HG02588 (cell line): Measurements from ENCODE around the gene GPR3.
"Not testable (repeated sequence)": the region's sequence is repeated elsewhere in the genome, so short reads cannot be mapped to it uniquely, and the experiment has no call there.

Experiments used
- ATAC-seq: cut with Tn5 transposase; IDR thresholded peaks from one replicate; pipeline ENCODE4 v1.9.1; 2021; ENCODE audit warnings: mild to moderate bottlenecking, moderate library complexity; ENCODE audit not compliant: unreplicated experiment

Gene GPR3

DNA sequence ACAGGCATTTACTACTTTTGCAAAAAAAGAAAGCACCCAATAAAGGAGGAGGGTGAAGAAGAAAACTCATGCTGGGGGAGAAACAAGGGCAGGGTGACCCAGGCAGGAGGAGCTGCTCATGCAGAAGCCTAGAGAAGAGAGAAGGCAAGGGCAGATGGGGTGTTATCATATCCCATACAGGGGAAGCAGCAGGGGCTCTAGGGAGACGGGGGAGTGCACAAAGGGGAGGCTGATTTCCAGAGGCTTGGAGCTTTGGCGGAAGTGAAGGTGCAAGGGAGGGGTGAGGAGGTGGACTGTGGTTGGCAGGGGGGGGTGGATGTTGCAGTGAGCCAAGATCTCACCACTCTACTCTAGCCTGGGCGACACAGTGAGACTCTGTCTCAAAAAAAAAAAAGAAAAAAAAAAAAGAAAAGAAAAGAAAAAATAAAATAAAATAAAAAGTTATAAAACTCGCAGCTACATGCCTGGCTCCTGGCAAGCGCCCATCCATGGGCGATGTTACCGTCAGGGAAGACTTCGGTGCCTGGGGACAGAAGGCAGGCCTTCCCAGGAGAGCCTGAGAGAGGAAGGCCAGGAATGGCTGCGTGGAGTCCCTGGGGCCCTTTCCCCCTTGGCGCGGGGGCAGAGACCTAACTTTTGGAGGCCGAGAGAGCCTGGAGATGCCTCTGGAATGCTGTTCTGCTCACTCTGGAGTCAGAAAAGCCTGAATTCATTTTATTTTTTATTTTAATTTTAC, 14.5 kb upstream of the GPR3 start:
- ATAC-seq, result no peak

DNA sequence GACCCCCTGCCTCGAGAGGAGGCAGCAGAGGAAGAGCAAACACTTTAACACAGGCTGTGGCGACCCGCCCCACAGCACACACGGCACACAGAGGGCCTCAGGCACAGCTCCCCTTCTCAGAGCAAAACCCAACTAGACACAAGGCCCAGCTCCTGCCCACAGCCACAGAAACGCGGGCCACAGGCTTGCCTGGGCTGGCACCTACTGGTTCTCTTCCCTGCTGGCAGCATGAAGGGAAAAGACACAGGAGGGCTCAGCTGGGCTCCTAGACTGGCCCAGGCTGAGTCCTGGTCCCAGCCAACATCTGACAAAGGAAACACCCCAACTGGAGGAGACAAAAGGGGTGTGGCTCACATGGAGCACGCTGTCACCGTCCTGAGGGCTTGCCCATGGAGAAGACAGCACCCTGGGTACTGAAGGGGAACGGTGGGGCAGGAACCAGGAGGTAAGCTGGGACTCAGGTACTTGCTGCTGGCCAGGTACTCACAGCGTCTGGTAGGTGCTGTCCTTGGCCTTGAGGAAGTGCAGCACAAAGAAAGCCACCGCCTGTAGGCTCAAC, 12.8 kb upstream of the GPR3 start:
- no peak for ATAC-seq

DNA sequence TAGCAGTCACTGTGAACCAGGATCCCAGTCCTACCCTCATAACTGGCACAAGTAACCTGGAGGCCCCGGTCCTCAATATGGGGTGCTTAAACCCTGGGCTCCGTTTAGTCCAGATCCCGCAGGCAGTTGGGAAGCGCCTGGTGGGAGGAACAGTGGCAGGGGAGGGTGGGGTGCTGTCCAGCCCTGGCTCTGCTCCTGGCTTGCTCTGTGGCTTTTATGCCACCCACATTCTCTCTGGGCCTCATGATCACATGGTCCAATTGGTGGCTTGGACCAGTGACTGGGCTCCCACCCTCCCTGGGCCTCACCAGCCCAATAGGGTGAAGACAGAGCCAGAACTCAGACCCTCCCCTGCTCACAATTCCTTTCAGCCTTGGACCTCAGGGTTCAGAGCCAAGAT, 12.2 kb upstream of the GPR3 start:
- no peak for ATAC-seq

DNA sequence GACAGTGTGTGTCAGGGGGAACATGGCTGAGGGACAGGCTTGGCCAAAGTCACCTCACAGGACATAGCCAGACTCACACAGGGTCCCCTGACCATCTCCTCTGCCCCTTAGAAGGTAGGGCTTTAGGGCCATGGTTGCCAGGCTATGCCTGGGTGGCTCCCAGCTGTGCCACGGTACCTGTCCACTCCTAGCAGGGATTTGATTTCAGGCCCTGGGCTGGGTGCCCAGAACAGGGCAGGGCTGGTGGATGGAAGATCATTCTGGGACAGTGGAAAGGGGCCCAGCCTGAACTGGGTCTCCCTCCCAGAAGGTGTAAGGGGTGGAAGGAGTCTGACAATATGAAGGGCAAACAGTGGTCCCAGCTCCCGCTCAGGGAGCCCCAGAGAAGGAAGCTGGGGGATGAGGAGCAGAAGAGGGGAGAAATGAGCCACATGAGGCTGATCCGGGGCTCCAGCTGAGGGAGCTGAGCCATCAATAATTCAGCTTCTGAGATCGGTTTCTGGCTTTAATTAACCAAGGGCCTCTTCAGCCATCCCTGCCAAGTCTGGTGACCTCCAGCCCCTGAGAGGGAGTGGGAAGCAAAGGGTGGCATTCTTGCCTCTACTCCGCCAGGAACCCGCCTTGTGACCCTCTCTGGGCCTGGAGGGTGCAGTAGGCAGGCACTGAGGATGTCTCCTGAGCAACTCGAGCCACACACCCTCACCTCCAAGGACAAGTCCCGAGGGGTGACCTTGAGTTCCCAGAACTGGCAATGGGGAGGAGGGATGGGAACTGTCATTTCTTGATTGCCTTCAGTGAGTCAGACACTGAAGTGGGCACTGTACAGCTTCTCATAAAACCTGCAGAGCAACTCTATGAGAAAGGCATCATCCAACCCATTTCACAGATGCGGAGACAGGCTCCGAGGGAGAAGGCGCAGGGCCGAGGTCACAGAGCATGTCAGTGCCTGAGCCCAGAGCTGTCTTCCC, 11.4 kb upstream of the GPR3 start:
- ATAC-seq, result no peak

DNA sequence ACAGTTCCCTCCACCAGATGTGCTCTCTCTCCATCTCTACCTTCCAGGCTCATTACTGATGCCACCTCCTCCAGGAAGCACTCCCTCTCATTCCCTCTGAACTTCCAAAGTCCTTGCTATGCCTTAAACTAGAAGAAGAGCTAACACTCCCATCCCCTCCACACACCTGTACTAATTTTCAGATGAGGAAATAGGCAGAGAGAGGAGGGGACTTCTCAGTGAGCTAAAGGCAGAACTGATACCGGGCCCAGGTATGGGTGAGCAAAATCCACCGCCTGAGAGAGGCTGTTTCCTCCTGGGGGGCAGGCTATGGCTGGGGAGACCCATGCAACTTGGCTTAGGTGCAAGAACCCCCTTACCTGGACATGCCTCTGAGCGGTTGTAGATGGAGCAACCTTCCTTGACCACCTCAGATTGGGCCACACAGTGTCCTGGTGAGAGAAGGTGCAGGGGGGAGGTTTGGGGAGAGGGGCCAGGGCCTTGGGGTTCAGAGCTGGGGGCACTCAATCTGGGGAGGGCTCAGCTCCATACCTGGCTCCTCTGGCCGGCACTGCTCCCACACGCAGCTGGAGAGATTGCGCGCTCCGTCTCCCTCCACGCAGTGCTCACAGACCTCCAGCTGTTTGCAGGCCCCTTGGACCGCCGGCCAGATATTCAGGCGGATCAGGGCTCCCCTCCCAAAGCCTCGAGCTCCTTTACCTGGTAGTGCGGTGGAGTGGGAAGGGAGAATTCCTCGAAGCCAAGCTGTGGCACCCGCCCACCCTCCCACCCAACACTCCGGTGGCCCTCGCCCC, 10.3 kb upstream of the GPR3 start:
- no peak for ATAC-seq

DNA sequence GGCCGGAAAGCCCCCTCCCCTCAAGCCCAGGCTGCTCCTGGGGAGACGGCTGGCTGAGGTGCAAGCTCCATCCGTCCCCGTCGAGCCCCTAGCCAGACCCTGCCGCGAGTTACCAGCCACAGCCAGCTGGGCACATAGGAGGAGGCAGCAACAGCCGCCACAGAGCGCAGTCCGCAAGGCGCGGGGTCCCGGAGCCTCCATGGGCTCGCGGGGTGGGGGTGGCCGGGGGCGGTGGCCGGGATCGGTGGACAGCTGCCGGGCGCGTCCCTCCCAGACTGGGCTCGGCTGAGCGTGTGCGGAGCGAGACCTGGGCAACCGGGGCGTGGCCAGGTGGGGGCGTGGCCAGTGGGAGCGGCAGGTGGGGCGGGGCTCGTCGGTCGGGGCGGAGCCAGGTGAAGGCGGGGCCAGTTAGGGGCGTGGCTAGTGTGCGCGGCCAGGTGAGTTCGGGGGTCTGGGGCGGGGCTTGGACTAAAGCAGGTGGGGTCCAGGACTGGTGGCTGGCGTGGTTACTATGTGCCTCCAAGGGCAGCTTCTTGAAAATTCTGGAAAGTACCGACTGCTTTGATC, 9.3 kb upstream of the GPR3 start, which contains the start of gene CD164L2:
Gene CD164L2, minus strand, starts transcription at position 295 of the 567 bp plus-strand sequence. Its CDS starts 94 bp downstream, at position 201.
- no peak for ATAC-seq

DNA sequence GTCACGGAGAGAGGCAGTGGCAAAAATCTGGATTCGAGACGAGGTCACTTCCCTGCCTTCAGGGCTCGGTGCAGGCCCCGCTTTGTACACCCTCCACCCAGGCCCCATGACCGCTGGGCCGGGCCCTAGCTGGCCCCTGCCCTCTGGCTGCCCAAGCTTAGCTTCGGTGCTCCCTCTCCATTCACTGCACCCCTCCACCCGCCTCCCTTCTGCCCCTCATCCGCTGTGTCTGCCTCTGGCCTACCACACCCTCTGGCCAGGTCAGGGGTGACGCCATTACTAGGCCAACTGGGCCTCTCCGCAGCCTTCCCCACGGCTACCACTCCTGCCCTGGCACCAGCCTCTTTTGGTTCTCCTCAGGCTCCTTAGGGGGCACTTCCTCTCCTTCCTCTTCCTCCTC, 8.8 kb upstream of the GPR3 start:
- ATAC-seq, result no peak

DNA sequence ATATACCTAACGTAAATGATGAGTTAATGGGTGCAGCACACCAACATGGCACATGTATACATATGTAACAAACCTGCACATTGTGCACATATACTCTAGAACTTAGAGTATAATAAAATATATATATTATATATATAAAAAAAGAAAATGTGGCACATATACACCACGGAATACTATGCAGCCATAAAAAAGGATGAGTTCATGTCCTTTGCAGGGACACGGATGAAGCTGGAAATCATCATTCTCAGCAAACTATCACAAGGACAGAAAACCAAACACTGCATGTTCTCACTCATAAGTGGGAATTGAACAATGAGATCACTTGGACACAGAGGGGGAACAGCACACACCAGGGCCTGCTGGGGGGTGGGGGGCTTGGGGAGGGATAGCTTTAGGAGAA, 7.6 kb upstream of the GPR3 start:
- not testable (repeated sequence) for ATAC-seq

DNA sequence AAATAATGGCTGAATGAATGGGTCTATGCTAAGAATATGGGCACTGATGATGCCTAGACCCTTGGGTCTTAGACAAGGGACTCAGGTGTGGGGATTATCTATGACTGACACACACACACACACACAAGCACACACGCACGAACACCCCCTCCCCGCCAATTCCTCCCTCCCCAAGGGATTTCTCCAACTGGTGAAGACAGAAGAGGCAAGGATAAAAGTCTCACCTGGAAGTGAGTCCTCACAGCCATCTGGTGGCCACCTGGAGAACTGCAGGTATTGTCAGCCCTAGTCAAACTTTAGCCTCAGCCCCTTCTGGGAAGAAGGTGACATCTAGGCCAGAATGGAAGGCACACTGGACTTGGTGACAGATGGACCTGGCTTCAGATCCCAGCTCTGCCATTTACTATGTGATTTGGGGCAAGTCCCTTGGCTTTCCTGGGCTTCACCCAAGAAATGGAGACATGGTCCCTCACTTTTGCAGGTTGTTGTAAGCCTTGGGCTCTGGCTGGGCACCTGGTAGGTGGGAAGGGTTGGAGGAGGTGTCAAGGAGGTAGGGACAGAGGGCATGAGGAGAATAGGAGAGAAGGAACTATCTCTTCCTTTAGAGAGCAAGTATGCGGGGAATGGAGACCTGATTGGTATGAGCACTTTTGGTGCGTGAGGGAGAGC, 4.0 kb upstream of the GPR3 start:
- no peak for ATAC-seq

DNA sequence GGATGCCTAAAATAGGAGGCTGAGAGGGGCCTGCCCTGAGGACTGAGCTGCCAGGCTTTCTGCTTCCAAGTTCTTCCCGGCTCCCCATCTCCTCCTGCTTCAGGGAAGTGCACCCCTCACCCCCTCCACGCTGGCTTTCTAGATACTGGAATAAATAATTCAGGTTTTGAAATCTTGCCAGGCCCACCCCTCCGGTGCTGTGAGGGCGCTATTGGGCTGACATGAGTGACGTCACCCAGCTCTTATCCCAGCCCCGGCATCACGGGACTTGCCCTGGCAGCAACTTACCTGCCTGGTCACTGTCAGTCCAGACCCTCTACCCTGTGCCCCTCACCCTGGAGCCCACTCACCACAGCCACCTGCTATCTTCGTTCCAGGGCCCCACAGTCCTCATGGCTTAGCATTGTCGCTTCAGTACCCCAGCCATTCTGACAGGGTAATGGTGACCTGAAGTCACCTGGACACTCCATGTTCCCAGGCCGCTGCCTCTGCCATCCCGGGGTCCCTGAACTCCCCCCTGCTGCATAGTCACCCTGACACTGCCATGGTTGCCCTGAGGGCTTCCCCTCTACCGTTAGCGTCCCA, 819 bp upstream of the GPR3 start:
- ATAC-seq, result no peak

DNA sequence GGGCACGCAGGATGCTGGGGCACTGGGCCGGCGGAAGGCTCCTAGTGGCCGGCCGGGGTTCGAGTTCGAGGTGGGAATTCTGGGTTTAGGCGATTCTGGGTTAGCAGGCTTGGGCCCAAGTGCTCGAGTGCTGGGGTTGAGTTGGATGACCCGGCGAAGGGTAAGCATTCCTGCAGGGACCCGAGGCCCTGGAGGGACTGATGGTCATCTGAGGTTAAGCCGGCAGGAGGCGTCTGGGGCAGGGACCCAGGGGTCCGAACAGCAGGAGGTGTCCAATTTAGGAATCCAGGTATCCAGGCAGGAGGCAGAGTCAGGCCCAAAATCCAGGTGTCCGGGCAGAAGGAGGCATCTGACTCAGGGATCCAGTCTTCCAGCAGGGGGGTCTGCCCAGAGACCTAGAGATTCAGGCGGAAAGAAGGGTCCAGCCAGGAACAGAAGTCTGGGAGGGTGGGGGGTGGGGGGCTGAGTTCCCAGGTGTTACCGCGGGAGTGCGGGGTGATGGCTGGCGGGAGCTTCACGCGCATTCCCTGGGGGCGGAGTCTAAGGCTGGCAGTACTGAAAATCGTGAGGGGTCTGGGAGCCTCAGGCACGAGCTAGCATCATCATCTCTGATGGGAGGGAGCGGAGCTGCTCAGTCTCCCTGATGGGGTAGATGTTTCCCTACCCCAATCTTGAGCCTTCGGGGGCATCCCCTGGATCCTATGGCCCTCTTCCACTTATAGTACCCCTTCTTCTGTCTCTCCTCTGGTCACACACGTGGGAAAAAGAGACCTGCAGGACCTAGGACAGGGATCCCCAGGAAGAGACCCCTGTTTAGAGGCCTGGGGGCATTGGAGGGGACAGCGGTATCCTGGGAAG, 585 bp downstream of the GPR3 start:
- no peak for ATAC-seq

DNA sequence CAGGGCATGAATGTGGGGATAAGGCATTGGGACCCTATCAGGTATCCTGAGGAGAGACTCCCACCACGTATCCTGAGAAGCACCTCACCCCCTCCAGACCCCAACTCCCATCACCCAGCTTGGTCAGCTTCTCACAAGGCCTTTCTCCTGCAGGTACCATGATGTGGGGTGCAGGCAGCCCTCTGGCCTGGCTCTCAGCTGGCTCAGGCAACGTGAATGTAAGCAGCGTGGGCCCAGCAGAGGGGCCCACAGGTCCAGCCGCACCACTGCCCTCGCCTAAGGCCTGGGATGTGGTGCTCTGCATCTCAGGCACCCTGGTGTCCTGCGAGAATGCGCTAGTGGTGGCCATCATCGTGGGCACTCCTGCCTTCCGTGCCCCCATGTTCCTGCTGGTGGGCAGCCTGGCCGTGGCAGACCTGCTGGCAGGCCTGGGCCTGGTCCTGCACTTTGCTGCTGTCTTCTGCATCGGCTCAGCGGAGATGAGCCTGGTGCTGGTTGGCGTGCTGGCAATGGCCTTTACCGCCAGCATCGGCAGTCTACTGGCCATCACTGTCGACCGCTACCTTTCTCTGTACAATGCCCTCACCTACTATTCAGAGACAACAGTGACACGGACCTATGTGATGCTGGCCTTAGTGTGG, 1.3 kb downstream of the GPR3 start:
- no peak for ATAC-seq

DNA sequence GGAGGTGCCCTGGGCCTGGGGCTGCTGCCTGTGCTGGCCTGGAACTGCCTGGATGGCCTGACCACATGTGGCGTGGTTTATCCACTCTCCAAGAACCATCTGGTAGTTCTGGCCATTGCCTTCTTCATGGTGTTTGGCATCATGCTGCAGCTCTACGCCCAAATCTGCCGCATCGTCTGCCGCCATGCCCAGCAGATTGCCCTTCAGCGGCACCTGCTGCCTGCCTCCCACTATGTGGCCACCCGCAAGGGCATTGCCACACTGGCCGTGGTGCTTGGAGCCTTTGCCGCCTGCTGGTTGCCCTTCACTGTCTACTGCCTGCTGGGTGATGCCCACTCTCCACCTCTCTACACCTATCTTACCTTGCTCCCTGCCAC, 1.8 kb downstream of the GPR3 start:
- ATAC-seq, result no peak

DNA sequence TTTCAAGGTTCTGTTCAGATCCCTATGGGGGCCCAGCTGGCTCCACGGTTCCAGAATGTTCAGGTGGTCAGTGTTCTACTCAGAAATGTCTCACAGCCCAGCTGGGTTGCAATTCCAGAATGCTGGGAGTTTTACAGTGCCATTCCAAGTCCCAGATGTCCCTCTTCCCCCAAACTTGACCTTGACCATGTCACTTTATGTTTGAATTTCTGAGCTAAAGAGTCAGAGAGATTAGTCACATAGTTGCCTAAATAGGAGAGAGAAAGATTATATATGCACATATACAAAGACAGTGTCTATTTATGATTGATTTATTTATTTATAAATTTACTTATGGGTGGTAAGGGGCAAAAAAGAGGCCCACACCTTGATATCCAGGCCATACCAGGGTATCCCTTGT, 2.5 kb downstream of the GPR3 start:
- no peak for ATAC-seq

DNA sequence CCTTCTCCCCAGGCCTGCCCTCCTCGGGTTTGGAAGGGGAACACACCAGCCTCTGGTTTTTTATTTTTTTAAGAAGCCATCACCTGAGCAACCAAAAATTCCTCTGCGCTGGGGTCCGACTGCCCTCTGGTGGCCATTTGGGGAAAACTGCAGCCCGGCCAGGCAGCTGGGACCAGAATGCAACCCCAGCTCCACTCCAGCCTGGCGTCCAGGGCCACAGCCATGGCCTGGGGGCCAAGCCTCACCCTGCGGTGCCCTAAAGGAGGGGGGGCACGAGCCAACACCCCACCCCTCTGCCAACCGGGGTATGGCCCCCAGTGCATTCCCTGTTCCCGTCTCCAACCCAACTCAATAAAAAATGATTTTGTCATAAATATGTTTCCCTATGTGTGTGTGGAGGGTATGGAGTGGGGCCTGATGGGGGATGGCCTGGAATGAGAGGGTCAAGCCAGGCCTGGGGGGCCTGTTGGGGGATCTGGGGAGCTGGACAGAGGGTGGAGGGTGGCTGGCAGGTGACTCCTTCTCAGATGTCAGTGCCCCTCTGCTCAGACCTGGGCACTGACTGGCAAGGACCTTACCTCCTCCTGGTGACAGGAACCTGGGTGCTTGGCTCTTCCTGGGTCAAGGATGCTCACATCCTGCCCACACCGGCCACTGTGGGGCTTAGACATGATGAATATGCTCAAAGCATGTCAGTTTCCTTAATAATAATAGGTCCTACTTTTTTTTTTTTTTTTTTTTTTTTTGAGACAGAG, 3.2 kb downstream of the GPR3 start:
- no peak for ATAC-seq

DNA sequence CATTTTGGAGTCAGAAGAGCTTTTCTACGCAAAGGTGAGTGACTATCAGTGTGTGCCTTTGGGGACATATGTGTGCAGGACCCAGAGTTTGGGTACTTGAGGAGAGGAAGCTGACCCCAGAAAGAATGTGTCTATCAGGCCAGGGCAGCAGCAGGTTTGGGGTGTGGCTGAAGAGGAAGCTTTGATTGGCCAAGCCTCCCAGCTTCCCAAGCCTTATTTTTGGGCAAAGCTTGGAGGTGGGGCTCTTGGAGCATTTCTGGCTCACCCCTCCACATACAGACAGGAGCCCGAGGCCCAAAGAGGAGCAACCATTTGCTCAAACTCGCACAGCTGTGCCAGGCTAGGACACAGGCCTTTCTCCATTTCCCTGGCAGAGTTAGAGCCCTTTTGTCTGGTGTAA, 4.7 kb downstream of the GPR3 start:
- no peak for ATAC-seq

DNA sequence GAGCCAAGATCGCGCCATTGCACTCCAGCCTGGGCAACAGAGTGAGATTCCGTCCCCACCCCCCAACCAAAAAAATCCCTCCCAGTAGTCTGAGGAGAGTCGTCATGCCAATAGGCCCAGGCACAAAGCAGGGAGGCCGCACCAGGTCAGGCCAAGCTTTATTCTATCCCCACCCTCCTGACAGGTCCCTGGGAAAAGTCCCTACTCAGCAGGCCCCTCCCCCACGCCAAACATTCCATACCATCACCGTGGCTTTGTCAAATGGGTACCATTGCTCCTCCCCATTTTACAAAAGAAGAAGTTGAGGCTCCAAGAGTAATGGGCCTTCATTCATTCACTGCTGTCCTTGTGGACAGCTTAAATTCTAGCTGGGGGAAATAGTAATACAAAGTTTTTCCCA, 5.3 kb downstream of the GPR3 start:
- no peak for ATAC-seq
